Glutamatergic neuron (in vitro differentiated cells): Measurements from ENCODE around the gene ARID3C. TPM values are rescaled to one million over a fixed set of nuclear protein-coding genes. Genes with fewer than 3 reads are reported as not detected.

Experiments used
- DNase-seq: peaks from one replicate; pipeline ENCODE4 v3.0.0; 2022
- H3K27ac Mint-ChIP-seq: one replicate; pipeline ENCODE4 v1.8.0; 2020; ENCODE audit warnings: mild to moderate bottlenecking, mixed read lengths, inconsistent platforms; ENCODE audit not compliant: unreplicated experiment
- H3K27me3 Mint-ChIP-seq: one replicate; pipeline ENCODE4 v1.8.0; 2020; ENCODE audit warnings: mild to moderate bottlenecking, moderate library complexity, mixed read lengths, inconsistent platforms; ENCODE audit not compliant: unreplicated experiment
- H3K36me3 Mint-ChIP-seq: one replicate; pipeline ENCODE4 v1.8.0; 2020; ENCODE audit warnings: mild to moderate bottlenecking, mixed read lengths, inconsistent platforms; ENCODE audit not compliant: unreplicated experiment
- H3K4me1 Mint-ChIP-seq: one replicate; pipeline ENCODE4 v1.8.0; 2020; ENCODE audit warnings: mild to moderate bottlenecking, low read depth, mixed read lengths, inconsistent platforms; ENCODE audit not compliant: unreplicated experiment
- H3K4me3 Mint-ChIP-seq: one replicate; pipeline ENCODE4 v1.8.0; 2020; ENCODE audit warnings: mild to moderate bottlenecking, mixed read lengths, inconsistent platforms; ENCODE audit not compliant: unreplicated experiment
- H3K9me3 Mint-ChIP-seq: one replicate; pipeline ENCODE4 v1.8.0; 2020; ENCODE audit warnings: mild to moderate bottlenecking, moderate library complexity, mixed read lengths, inconsistent platforms; ENCODE audit not compliant: unreplicated experiment
- total RNA-seq: library from RNA; stranded (reverse); fragmentation: NEBNext Ultra II Directional; extraction: Animal tissue kit (Norgen Biotek cat#: 25700); gene quantifications from one replicate; pipeline ENCODE4 v1.2.1, GENCODE V29; 2021; ENCODE audit not compliant: unreplicated experiment
- TF ChIP-seq, protein P1 (sequence below): fragments of 200-600 bp; sonication (generic); IDR thresholded peaks from one replicate; pipeline ENCODE4 v1.5.0; 2021; ENCODE audit not compliant: partially characterized antibody, unreplicated experiment

ARID3C gene
- total RNA-seq, 1 donor from 2014 or later: not detected

DNA sequence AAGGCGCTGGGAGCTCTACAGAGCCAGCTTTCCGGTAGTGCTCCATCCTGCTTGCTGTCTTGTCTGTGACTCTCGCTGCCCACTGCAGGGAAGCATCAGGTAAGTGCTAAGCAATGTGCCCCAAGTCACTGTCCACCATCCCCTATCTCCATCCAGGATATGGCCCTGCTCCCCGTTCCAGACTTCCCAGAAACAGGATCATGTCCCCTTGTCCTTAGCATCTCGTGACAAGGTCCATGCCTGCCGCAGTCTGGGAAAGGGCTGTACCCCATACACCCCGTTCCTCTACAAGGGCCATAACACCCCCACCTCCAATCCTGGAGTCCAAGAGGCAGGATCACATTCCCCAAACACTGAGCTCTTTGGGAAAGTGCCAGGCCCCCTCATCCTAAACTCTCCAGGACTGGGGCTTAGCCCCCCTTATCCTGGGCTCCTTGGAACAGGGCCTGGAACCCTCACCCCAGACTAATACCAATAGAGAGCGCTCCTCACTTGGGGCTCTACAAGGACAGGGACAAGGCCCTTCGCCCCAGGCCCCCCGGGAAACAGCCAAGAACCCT lies 17.5 kb downstream of the ARID3C start:
- TF ChIP-seq, protein P1, sequence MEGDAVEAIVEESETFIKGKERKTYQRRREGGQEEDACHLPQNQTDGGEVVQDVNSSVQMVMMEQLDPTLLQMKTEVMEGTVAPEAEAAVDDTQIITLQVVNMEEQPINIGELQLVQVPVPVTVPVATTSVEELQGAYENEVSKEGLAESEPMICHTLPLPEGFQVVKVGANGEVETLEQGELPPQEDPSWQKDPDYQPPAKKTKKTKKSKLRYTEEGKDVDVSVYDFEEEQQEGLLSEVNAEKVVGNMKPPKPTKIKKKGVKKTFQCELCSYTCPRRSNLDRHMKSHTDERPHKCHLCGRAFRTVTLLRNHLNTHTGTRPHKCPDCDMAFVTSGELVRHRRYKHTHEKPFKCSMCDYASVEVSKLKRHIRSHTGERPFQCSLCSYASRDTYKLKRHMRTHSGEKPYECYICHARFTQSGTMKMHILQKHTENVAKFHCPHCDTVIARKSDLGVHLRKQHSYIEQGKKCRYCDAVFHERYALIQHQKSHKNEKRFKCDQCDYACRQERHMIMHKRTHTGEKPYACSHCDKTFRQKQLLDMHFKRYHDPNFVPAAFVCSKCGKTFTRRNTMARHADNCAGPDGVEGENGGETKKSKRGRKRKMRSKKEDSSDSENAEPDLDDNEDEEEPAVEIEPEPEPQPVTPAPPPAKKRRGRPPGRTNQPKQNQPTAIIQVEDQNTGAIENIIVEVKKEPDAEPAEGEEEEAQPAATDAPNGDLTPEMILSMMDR: no peak
- Mint-ChIP-seq H3K4me1 (peaks cover 11% of the 10 kb centered on the region), H3K36me3 (no peaks in the 10 kb centered on the region), H3K27me3 (peaks cover 2% of the 10 kb centered on the region), H3K4me3 (peak overlapping the region; percentile 84), H3K9me3 (peaks cover 10% of the 10 kb centered on the region), H3K27ac (peak overlapping the region; percentile 87)
- no peak for DNase-seq

DNA sequence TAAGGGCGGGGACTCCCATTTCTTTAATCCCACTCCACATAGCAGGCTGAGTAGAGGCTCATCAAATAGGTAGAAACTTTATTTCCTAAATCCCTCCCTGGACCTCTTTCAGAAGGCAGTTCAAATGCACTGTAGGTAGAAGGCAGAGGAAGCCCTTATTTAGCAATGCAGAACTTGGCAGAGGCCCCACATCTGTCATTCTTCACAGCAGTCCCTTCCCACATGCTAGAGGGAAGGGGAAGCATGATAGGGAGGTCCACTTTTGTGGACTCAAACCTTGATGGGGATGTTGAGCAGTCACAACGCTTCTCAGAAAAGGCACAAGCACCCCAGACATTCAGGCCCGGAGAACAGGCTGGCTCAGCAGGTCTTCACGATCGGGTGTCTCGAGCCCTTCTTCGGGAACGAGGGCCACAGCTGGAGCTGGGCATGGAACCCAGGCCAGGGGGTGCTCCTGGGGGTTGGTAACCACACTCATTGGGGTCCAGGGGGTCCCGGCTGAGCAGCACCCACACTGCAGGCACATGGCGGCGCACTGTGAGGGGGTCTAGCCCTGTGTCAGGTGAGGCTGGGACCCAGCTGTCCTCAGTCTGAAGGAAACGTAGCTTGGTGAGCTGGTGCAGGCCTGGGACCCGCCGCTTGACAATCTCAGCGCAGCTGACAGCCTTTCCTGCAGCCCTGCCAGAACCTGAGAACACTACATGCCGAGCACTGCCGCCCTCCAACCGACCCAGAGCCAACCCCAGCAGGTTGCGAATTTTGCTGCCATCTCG lies 18.2 kb downstream of the ARID3C start:
- H3K36me3 Mint-ChIP-seq: no peaks in the 10 kb centered on the region
- TF ChIP-seq, protein P1: no peak
- peak overlapping the region; percentile 18 for H3K27ac Mint-ChIP-seq
- peak overlapping the region; percentile 84 for H3K4me3 Mint-ChIP-seq
- H3K4me1 Mint-ChIP-seq: peaks cover 11% of the 10 kb centered on the region
- H3K27me3 Mint-ChIP-seq: peaks cover 2% of the 10 kb centered on the region
- no peak for DNase-seq
- H3K9me3 Mint-ChIP-seq: peaks cover 10% of the 10 kb centered on the region

DNA sequence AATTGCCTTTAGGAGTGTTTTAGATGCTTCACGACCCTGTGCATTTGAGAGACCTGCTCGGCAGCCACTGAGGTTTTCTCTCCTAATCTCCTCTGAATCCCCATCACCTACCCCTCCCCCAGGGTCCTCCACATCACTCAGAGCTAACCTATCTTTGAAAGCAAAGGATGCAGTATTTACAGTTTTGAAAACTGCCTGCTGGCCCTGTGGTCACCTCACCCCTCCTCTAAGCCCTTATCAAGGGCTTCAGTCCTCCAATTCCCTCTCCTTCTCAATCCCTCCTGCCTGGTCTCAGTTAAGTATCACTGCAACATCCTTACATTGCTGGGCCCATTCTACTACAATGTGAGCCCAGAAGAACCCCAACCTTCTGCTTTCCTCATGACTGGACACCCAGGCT lies 21.5 kb downstream of the ARID3C start:
- Mint-ChIP-seq H3K9me3 (peaks cover 8% of the 10 kb centered on the region), H3K36me3 (no peaks in the 10 kb centered on the region), H3K4me3 (no peak overlapping the region), H3K27me3 (peaks cover 6% of the 10 kb centered on the region), H3K27ac (no peak overlapping the region), H3K4me1 (peaks cover 14% of the 10 kb centered on the region)
- DNase-seq: no peak
- TF ChIP-seq, protein P1: no peak

DNA sequence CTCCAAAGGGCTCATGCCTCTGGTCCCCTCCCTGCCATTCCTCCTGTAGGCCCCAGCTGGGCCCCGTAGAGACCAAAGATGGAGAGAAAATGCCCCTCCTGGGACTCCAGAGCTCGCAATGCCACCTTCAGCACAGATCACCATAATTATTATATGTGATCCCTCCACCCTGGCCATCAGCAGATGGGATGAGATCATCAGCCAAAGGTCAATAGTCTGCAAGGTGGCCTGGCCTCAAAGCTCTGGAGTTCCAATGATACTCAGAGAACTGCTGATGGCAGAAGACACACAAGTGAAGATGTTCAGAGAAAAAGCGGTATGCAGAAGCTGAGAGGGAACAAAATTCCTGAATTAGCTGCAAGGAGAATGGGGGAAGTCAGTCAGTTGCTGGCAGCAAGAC lies 22.0 kb downstream of the ARID3C start:
- Mint-ChIP-seq H3K27me3 (peaks cover 6% of the 10 kb centered on the region), H3K36me3 (no peaks in the 10 kb centered on the region), H3K27ac (no peak overlapping the region), H3K9me3 (peaks cover 8% of the 10 kb centered on the region), H3K4me3 (no peak overlapping the region), H3K4me1 (peaks cover 17% of the 10 kb centered on the region)
- DNase-seq: no peak
- TF ChIP-seq, protein P1: no peak

DNA sequence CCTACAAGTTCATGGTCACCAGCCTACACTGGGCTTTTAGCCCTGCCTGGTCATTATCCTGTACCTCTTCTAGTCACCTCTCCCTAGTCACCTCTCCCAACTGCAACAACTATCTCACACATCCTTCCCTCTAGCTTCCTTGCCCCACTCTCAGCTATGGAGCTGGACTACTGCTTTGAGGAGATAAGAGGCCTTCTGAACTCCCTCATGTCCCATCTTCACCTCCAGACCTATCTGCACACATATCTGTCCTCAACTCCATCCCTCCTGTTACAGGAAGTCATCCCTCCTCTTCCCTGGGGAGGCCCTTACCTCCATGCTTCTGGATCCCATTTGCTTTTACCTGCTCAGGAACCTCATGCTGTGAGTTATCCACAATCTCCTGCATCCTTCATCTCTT lies 22.7 kb downstream of the ARID3C start:
- H3K4me3 Mint-ChIP-seq: no peak overlapping the region
- H3K9me3 Mint-ChIP-seq: peaks cover 5% of the 10 kb centered on the region
- peaks cover 17% of the 10 kb centered on the region for H3K4me1 Mint-ChIP-seq
- TF ChIP-seq, protein P1: no peak
- H3K36me3 Mint-ChIP-seq: no peaks in the 10 kb centered on the region
- peaks cover 6% of the 10 kb centered on the region for H3K27me3 Mint-ChIP-seq
- DNase-seq: no peak
- no peak overlapping the region for H3K27ac Mint-ChIP-seq
